HCT116 (cell line): ENCODE measurements around the gene ONECUT3. TPM values are rescaled to one million over a fixed set of nuclear protein-coding genes. Genes with fewer than 3 reads are reported as not detected.

Experiments
- ATAC-seq: fragments of 200-7000 bp; cut with Tn5 transposase; 2 replicates; pipeline ENCODE4 v1.9.1; 2020; ENCODE audit warnings: mild to moderate bottlenecking, moderate library complexity
- BruUV-seq: library from RNA; stranded (reverse); fragments of 400-500 nt; replicated peaks from 2 replicates; lab custom pipeline; 2021; lab: Mats Ljungman, UMichigan
- CTCF ChIA-PET: fragments of 300-600 bp; sonication (Branson Sonifier 250); formaldehyde crosslinking; loops from one replicate; lab custom pipeline; 2021; ENCODE audit warnings: antibody characterized with exemption; lab: Charles Lee
- POLR2A ChIA-PET: fragments of 300-600, 350-600 bp; sonication (Branson Sonifier 250); formaldehyde crosslinking; loops from one replicate; lab custom pipeline; 2021; ENCODE audit warnings: antibody characterized with exemption; lab: Charles Lee
- RAD21 ChIA-PET, 2 experiments: fragments of 300-600 bp; sonication (Branson Sonifier 250); formaldehyde crosslinking; loops; one replicate each; lab custom pipeline; 2023; ENCODE audit warnings: low total read pairs in 2 of 2; ENCODE audit not compliant: uncharacterized antibody in 2 of 2, unreplicated experiment in 2 of 2, low non-redundant PET in 1 of 2; lab: Charles Lee
- DNase-seq: peaks from one replicate; pipeline ENCODE4 v3.0.0-alpha.2; 2010; ENCODE audit warnings: low read depth, low spot score
- H2AFZ ChIP-seq: fragments of 200-600 bp; shearing (Covaris generic), sonication (generic); 2 replicates; pipeline ENCODE4 v1.6.1; 2017; ENCODE audit warnings: low read depth, mixed run types, mixed read lengths, antibody characterized with exemption, low read length; ENCODE audit not compliant: poor library complexity, severe bottlenecking
- H3K27ac ChIP-seq: 2 replicates; pipeline ENCODE4 v1.5.1; 2012; ENCODE audit warnings: low read depth, low read length
- H3K27me3 ChIP-seq: fragments of 200-600 bp; sonication (generic); 2 replicates; pipeline ENCODE4 v1.6.1; 2016; ENCODE audit warnings: mixed run types, low read length, mixed read lengths; ENCODE audit not compliant: insufficient read depth
- H3K36me3 ChIP-seq, 2 experiments: fragments of 200-500 bp in 1 of 2; fragments of 200-600 bp in 1 of 2; sonication (Bioruptor generic) in 1 of 2; sonication (generic) in 1 of 2; 2 replicates each; pipeline versions ENCODE4 v1.5.1 to v1.6.1; 2014 to 2016; ENCODE audit warnings: low read length in 2 of 2, inconsistent platforms in 1 of 2, mixed read lengths in 1 of 2, mixed run types in 1 of 2; ENCODE audit not compliant: insufficient read depth in 2 of 2, control insufficient read depth in 1 of 2
- H3K4me1 ChIP-seq, 2 experiments: fragments of 200-600 bp in 1 of 2; sonication (generic) in 1 of 2; 2 replicates each; pipeline versions ENCODE4 v1.5.1 to v1.6.1; 2012 to 2017; ENCODE audit warnings: low read length in 2 of 2, inconsistent platforms in 1 of 2, mild to moderate bottlenecking in 1 of 2, mixed read lengths in 1 of 2, mixed run types in 1 of 2, moderate library complexity in 1 of 2; ENCODE audit not compliant: insufficient read depth in 2 of 2, control insufficient read depth in 1 of 2
- H3K4me2 ChIP-seq: fragments of 200-600 bp; sonication (generic); 2 replicates; pipeline ENCODE4 v1.6.1; 2017; ENCODE audit warnings: mixed run types, low read length, mixed read lengths
- H3K4me3 ChIP-seq, 2 experiments: fragments of 200-600 bp in 1 of 2; sonication (generic) in 1 of 2; replicated peaks in 1 of 2; 2 replicates each; pipeline ENCODE4 v1.5.1; 2011 to 2016; ENCODE audit warnings: low read length in 2 of 2, control low read depth in 1 of 2, low read depth in 1 of 2, mild to moderate bottlenecking in 1 of 2, mixed read lengths in 1 of 2, mixed run types in 1 of 2
- H3K79me2 ChIP-seq: fragments of 200-600 bp; sonication (generic); 2 replicates; pipeline ENCODE4 v1.6.1; 2017; ENCODE audit warnings: mild to moderate bottlenecking, mixed run types, low read length, moderate library complexity, mixed read lengths; ENCODE audit not compliant: insufficient read depth
- H3K9ac ChIP-seq: fragments of 200-600 bp; sonication (generic); 2 replicates; pipeline ENCODE4 v1.6.1; 2016; ENCODE audit warnings: low read length, mixed read lengths
- H3K9me2 ChIP-seq: fragments of 200-600 bp; sonication (generic), shearing (Covaris generic); 2 replicates; pipeline ENCODE4 v1.6.1; 2017; ENCODE audit warnings: mixed run types, mild to moderate bottlenecking, moderate library complexity; ENCODE audit not compliant: insufficient read depth
- H3K9me3 ChIP-seq, 2 experiments: fragments of 200-500 bp in 1 of 2; fragments of 200-600 bp in 1 of 2; sonication (Bioruptor generic) in 1 of 2; sonication (generic) in 1 of 2; 2 replicates each; pipeline ENCODE4 v1.6.1; 2014 to 2017; ENCODE audit warnings: low read length in 2 of 2, mixed read lengths in 2 of 2, inconsistent platforms in 1 of 2, low read depth in 1 of 2, mild to moderate bottlenecking in 1 of 2, mixed run types in 1 of 2, moderate library complexity in 1 of 2; ENCODE audit not compliant: control insufficient read depth in 1 of 2, insufficient read depth in 1 of 2
- H4K20me1 ChIP-seq: fragments of 200-600 bp; sonication (generic), shearing (Covaris generic); 2 replicates; pipeline ENCODE4 v1.6.1; 2017; ENCODE audit warnings: mixed run types, mild to moderate bottlenecking, moderate library complexity; ENCODE audit not compliant: insufficient read depth
- CBX3 ChIP-seq: IDR thresholded peaks from 2 replicates; pipeline ENCODE4 v1.6.1; 2012; ENCODE audit warnings: low read depth
- EZH2phosphoT487 ChIP-seq: fragments of 200-600 bp; IDR thresholded peaks from 2 replicates; pipeline ENCODE4 v1.6.1; 2018; ENCODE audit warnings: antibody characterized with exemption, borderline replicate concordance
- SIN3A ChIP-seq: IDR thresholded peaks from 2 replicates; pipeline ENCODE4 v1.6.1; 2012; ENCODE audit warnings: low read depth
- SP1 ChIP-seq: IDR thresholded peaks from 2 replicates; pipeline ENCODE4 v1.6.1; 2012; ENCODE audit warnings: low read depth
- SRF ChIP-seq: IDR thresholded peaks from 2 replicates; pipeline ENCODE4 v1.6.1; 2012; ENCODE audit warnings: low read depth
- YY1 ChIP-seq: IDR thresholded peaks from 2 replicates; pipeline ENCODE4 v1.6.1; 2011; ENCODE audit warnings: low read length, low read depth, moderate library complexity, mild to moderate bottlenecking; ENCODE audit not compliant: insufficient replicate concordance; ENCODE audit errors: extremely low read depth
- ZFX ChIP-seq: fragments of 450-650 bp; IDR thresholded peaks from 2 replicates; pipeline ENCODE4 v1.6.1; 2017
- intact Hi-C: fragments of 100-400 bp; cut with micrococcal nuclease; formaldehyde crosslinking; loops from 2 replicates; pipeline ENCODE4 v1.10.0; 2022
- total RNA-seq: library from RNA; stranded (reverse); gene quantifications from one replicate; pipeline ENCODE4 v1.2.1, GENCODE V29; 2021; ENCODE audit not compliant: unreplicated experiment
- TF ChIP-seq, protein P1 (sequence below), 3 experiments: fragments of 200-600 bp in 1 of 3; sonication (generic) in 1 of 3; IDR thresholded peaks in 2 of 3; conservative IDR thresholded peaks in 1 of 3; 2 replicates each; pipeline ENCODE4 v1.5.1; 2012 to 2017; ENCODE audit warnings: low read depth in 2 of 3, low read length in 2 of 3, antibody characterized with exemption in 1 of 3, borderline replicate concordance in 1 of 3, control low read depth in 1 of 3, mild to moderate bottlenecking in 1 of 3, mixed read lengths in 1 of 3, mixed run types in 1 of 3, moderate library complexity in 1 of 3; ENCODE audit not compliant: insufficient read depth in 1 of 3

ONECUT3 gene
- total RNA-seq, 1 experiment from 2014 or later, result 22.1 TPM

DNA sequence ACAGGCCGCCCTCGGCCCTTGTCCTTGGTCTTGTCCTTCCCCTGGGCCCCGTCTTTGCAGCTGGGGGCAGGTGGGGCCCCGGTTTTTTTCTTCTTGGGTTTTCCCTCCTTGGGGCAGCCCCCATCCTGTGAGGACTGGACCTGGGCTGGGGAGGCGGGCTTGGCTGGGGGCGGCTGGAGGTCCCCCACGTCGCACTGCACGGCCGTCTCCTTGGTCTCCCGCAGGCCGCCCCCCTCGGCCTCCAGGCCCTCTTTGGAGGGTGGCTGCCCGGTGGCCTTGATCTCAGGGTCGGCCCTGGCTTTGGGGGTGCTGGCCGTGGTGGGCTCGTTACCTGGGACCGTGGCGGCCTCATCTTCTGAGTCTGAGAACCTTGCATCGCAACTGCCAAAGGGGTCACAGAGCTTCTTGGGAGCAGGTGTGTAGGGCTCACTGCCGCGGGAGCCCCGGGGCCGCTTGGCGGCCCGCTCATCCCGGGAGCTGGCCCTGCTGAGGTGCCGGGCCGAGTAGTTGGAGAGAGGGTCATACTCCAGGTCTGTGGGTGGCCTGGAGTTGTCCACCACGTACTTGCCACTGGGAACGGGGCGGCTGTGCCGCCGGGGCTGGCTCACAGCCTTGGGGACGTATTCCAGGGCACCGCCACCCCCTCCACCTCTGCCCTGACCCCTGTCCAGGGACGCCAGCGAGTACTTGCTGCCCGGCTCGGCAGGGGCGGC is 74.4 kb downstream of the ONECUT3 start (continued):
- TF ChIP-seq, protein P1, sequence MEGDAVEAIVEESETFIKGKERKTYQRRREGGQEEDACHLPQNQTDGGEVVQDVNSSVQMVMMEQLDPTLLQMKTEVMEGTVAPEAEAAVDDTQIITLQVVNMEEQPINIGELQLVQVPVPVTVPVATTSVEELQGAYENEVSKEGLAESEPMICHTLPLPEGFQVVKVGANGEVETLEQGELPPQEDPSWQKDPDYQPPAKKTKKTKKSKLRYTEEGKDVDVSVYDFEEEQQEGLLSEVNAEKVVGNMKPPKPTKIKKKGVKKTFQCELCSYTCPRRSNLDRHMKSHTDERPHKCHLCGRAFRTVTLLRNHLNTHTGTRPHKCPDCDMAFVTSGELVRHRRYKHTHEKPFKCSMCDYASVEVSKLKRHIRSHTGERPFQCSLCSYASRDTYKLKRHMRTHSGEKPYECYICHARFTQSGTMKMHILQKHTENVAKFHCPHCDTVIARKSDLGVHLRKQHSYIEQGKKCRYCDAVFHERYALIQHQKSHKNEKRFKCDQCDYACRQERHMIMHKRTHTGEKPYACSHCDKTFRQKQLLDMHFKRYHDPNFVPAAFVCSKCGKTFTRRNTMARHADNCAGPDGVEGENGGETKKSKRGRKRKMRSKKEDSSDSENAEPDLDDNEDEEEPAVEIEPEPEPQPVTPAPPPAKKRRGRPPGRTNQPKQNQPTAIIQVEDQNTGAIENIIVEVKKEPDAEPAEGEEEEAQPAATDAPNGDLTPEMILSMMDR (IDR thresholded peaks at IDR 0.05 in 2 of 3, conservative IDR thresholded peaks at IDR 0.05 in 1 of 3; ENCODE audit: borderline replicate concordance in 1 of 3, insufficient read depth in 1 of 3, low read depth in 2 of 3, low read length in 2 of 3), result no peak
- TF ChIP-seq, all 23 proteins: peak for 0

DNA sequence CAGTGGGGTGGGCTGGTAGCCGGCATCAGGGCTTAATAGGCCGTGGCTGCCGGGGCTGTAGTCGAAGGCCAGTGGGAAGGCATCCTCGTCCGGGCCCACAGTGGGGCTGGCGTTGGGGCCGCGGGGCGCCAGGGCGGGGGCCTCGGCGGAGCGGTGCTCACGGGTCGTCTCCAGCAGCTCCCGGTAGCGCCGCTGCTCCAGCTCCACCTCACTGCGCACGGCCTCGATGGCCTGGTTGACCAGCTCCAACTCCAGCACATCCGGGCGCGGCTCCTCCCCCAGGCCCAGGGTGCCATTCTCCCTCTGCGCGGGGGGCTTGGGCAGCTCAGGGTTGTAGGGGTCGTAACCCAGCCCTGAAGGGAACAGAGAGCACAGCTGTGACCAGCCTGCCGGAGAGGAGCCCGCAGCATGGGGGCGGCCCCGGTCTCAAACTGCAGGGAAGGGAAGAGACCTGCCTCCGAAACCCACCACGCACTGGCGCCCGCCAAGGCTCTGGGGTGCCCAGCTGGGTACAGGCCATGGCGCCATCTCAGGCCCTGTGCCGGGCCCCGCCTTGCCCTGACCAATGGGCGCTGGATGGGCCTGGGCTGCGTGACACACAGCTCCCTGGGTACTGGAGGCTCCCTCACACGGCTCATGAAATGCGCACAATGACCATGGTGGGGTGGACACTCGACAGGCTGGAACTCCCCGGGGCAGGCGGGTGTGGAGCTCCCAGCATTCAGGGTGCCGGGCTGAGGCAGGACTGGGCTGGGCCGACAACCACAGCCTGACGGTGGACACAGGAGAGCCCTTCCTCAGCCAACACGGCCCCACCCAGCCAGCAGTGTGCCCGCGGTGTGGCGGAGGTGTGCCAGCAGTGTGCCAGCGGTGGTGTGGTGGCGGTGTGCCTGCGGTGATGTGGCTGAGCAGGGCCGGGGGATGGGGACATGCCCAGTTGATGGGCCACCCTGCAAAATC is 75.3 kb downstream of the ONECUT3 start:
- Histone ChIP-seq H3K4me3 (no peak overlapping the region), H3K36me3 (peaks cover 4 to 18% of the 10 kb centered on the region in 2 experiments; a peak in 2 of 4 replicates), H3K4me1 (peaks cover 4 to 7% of the 10 kb centered on the region in 2 experiments; a peak in 3 of 4 replicates), H3K27me3 (no peaks in the 10 kb centered on the region), H4K20me1 (no peaks in the 10 kb centered on the region), H2AFZ (no peak overlapping the region), H3K9me2 (no peaks in the 10 kb centered on the region)
- RAD21 ChIA-PET, result no interaction called here
- POLR2A ChIA-PET, result no interaction called here
- intact Hi-C loops, result no loop called here
- ATAC-seq, result no peak
- no peak for TF ChIP-seq CBX3
- TF ChIP-seq ZFX, result no peak
- TF ChIP-seq SIN3A, result no peak
- TF ChIP-seq SP1, result no peak
- TF ChIP-seq SRF, result no peak
- TF ChIP-seq YY1, result no peak
- no peak for TF ChIP-seq EZH2phosphoT487
- TF ChIP-seq, all 23 proteins: peak for 0
- H3K9ac ChIP-seq, result no peak overlapping the region
- BruUV-seq, result no TSS peak
- peaks cover 39% of the 10 kb centered on the region for H3K79me2 ChIP-seq
- no peak for DNase-seq
- H3K4me2 ChIP-seq, result no peak overlapping the region
- 0 out of 2 replicates have a peak overlapping the region, but pooled peaks have one; percentile 22 for H3K27ac ChIP-seq
- CTCF ChIA-PET, result interaction anchor here (1.2 to 3.2 kb wide), 2 partner anchors 9 to 11 kb away, joined by 5 to 14 read pairs; no protein-coding TSS in a partner anchor
- H3K9me3 ChIP-seq, result no peaks in the 10 kb centered on the region
